Retina (tissue), 1 donor: Measurements from ENCODE around the gene SELENOI.
A peak's percentile ranks its signal among the peaks of the same experiment; 100 is the strongest.
"Not testable (repeated sequence)": the region's sequence is repeated elsewhere in the genome, so short reads cannot be mapped to it uniquely, and the experiment has no call there.

Experiments used
- DNase-seq: peaks from one replicate; pipeline ENCODE4 v3.0.0-alpha.2; 2016

The SELENOI gene

GRCh38 chr2:26359886-26360473 is 14.0 kb downstream of the SELENOI start:
- DNase-seq = no peak

- DNase-seq = no peak
These were observed 17.4 kb downstream of the SELENOI start for GRCh38 chr2:26363323-26363722.

- DNase-seq = no peak
These were observed 18.0 kb downstream of the SELENOI start for GRCh38 chr2:26363958-26364357.

- DNase-seq = no peak
These were observed 18.7 kb downstream of the SELENOI start for GRCh38 chr2:26364669-26365068.

GRCh38 chr2:26366957-26367356 is 21.0 kb downstream of the SELENOI start:
- DNase-seq = no peak

- peak; percentile 6 for DNase-seq
These were observed 23.7 kb downstream of the SELENOI start for GRCh38 chr2:26369664-26370063.

- DNase-seq = not testable (repeated sequence)
These were observed 25.0 kb downstream of the SELENOI start for GRCh38 chr2:26370909-26371308.

- no peak for DNase-seq
These were observed 30.9 kb downstream of the SELENOI start for GRCh38 chr2:26376799-26377198.

GRCh38 chr2:26380281-26380680 is 34.3 kb downstream of the SELENOI start:
- no peak for DNase-seq

- no peak for DNase-seq
These were observed 36.6 kb downstream of the SELENOI start for GRCh38 chr2:26382564-26382963.

- DNase-seq = no peak
These were observed 38.2 kb downstream of the SELENOI start for GRCh38 chr2:26384183-26384582.

- no peak for DNase-seq
These were observed 38.7 kb downstream of the SELENOI start for GRCh38 chr2:26384597-26384996.

GRCh38 chr2:26387189-26387588 is 41.2 kb downstream of the SELENOI start:
- no peak for DNase-seq

- no peak for DNase-seq
These were observed 48.8 kb downstream of the SELENOI start for GRCh38 chr2:26394694-26395093.

GRCh38 chr2:26395394-26395793 is 49.5 kb downstream of the SELENOI start:
- DNase-seq = no peak

- DNase-seq = no peak
These were observed 50.9 kb downstream of the SELENOI start for GRCh38 chr2:26396734-26397298.

- DNase-seq = no peak
These were observed 53.9 kb downstream of the SELENOI start for GRCh38 chr2:26399771-26400376.

- no peak for DNase-seq
These were observed 54.8 kb downstream of the SELENOI start for GRCh38 chr2:26400723-26401122.

- peak; percentile 93 for DNase-seq
These were observed 56.0 kb downstream of the SELENOI start, which contains the start of gene DRC1 for GRCh38 chr2:26401739-26402541. TSS of gene DRC1 (plus strand) at chr2:26401920. CDS start at chr2:26401990, 70 bp downstream.

GRCh38 chr2:26407526-26407925 is 61.6 kb downstream of the SELENOI start:
- DNase-seq = no peak

GRCh38 chr2:26409785-26410184 is 63.8 kb downstream of the SELENOI start:
- no peak for DNase-seq

- DNase-seq = no peak
These were observed 64.9 kb downstream of the SELENOI start for GRCh38 chr2:26410764-26411243.

- no peak for DNase-seq
These were observed 65.5 kb downstream of the SELENOI start for GRCh38 chr2:26411419-26411818.
